HepG2 (cell line): Measurements from ENCODE around the gene TADA3. TPM values are rescaled to one million over a fixed set of nuclear protein-coding genes. Genes with fewer than 3 reads are reported as not detected.

Source experiments
- CREM ChIP-seq, 2 experiments: sonication (generic) in 1 of 2; formaldehyde crosslinking in 1 of 2; IDR thresholded peaks; 2 replicates each; pipeline versions ENCODE4 v1.4.0 to v1.6.1; 2016 to 2020; ENCODE audit warnings: antibody characterized with exemption in 1 of 2, mild to moderate bottlenecking in 1 of 2, missing genetic modification reagents in 1 of 2
- DR1 ChIP-seq: sonication (generic); formaldehyde crosslinking; IDR thresholded peaks from 2 replicates; pipeline ENCODE4 v1.8.0; 2021; ENCODE audit warnings: mild to moderate bottlenecking, missing genetic modification reagents, inconsistent platforms
- FOXM1 ChIP-seq: sonication (generic); formaldehyde crosslinking; IDR thresholded peaks from 2 replicates; pipeline ENCODE4 v1.5.0; 2020; ENCODE audit warnings: missing genetic modification reagents
- HNRNPH1 ChIP-seq: fragments of 200-400 bp; formaldehyde crosslinking; optimal IDR thresholded peaks from 2 replicates; pipeline ENCODE3; 2017; ENCODE audit warnings: mild to moderate bottlenecking, low read depth, low read length
- HOXA5 ChIP-seq: sonication (generic); formaldehyde crosslinking; IDR thresholded peaks from 2 replicates; pipeline ENCODE4 v1.4.0; 2020; ENCODE audit warnings: missing genetic modification reagents
- KDM3A ChIP-seq: IDR thresholded peaks from 2 replicates; pipeline ENCODE4 v1.6.1; 2018; ENCODE audit warnings: low read depth, missing compliant biosample characterization
- LCORL ChIP-seq, 2 experiments: fragments of 450-650 bp in 1 of 2; sonication (generic) in 1 of 2; formaldehyde crosslinking in 1 of 2; IDR thresholded peaks; 2 replicates each; pipeline versions ENCODE4 v1.5.0 to v1.6.1; 2017 to 2020; ENCODE audit warnings: antibody characterized with exemption in 1 of 2, missing genetic modification reagents in 1 of 2
- MYPOP ChIP-seq: sonication (generic); formaldehyde crosslinking; IDR thresholded peaks from 2 replicates; pipeline ENCODE4 v1.8.1; 2023; ENCODE audit warnings: mild to moderate bottlenecking, moderate library complexity, missing genetic modification reagents
- SIN3A ChIP-seq: IDR thresholded peaks from 2 replicates; pipeline ENCODE4 v1.6.1; 2011; ENCODE audit warnings: low read depth, mild to moderate bottlenecking, control low read depth, low read length, borderline replicate concordance
- SOX5 ChIP-seq: IDR thresholded peaks from 2 replicates; pipeline ENCODE4 v1.6.1; 2016; ENCODE audit warnings: borderline replicate concordance
- ZNF124 ChIP-seq: sonication (generic); formaldehyde crosslinking; IDR thresholded peaks from 2 replicates; pipeline ENCODE4 v1.4.0; 2020; ENCODE audit warnings: missing genetic modification reagents
- ZNF230 ChIP-seq: sonication (generic); formaldehyde crosslinking; IDR thresholded peaks from 2 replicates; pipeline ENCODE4 v1.4.0; 2020; ENCODE audit warnings: mild to moderate bottlenecking, missing genetic modification reagents
- ZNF333 ChIP-seq: sonication (generic); formaldehyde crosslinking; IDR thresholded peaks from 2 replicates; pipeline ENCODE4 v1.4.0; 2020; ENCODE audit warnings: mild to moderate bottlenecking, missing genetic modification reagents, borderline replicate concordance
- ZNF414 ChIP-seq: sonication (generic); formaldehyde crosslinking; IDR thresholded peaks from 2 replicates; pipeline ENCODE4 v1.5.0; 2020; ENCODE audit warnings: missing genetic modification reagents
- ZNF639 ChIP-seq: conservative IDR thresholded peaks from 2 replicates; pipeline ENCODE4 v1.6.1; 2018; ENCODE audit warnings: missing genetic modification reagents
- ZXDC ChIP-seq: sonication (generic); formaldehyde crosslinking; IDR thresholded peaks from 2 replicates; pipeline ENCODE4 v1.5.0; 2020; ENCODE audit warnings: mild to moderate bottlenecking, missing genetic modification reagents
- polyA plus RNA-seq, 8 experiments: library from polyadenylated mRNA; depleted of rRNA in 3 of 8; stranded (reverse) in 7 of 8; unstranded in 1 of 8; fragments of >200 nt; fragmentation: Illumina TruSeq in 4 of 8; extraction: Trizol in 4 of 8; gene quantifications; 2 replicates each; pipeline versions ENCODE4 v1.2.1 to v1.2.3, GENCODE V29; 2011 to 2016; ENCODE audit warnings: low read depth in 4 of 8, missing spikeins in 1 of 8, mixed read lengths in 1 of 8; ENCODE audit not compliant: insufficient read depth in 1 of 8
- total RNA-seq, 5 experiments: library from RNA; depleted of rRNA; stranded (reverse); fragments of >200 nt; fragmentation: Illumina TruSeq; extraction: Trizol; gene quantifications; 2 replicates each; pipeline ENCODE4 v1.2.3, GENCODE V29; 2016; ENCODE audit warnings: low read depth in 1 of 5
- TF ChIP-seq, protein P1 (sequence below): sonication (generic); formaldehyde crosslinking; IDR thresholded peaks from 2 replicates; pipeline ENCODE4 v1.4.0; 2020; ENCODE audit warnings: missing genetic modification reagents; ENCODE audit errors: not compliant biosample characterization
- TF ChIP-seq, protein P2 (sequence below): fragments of 450-650 bp; IDR thresholded peaks from 2 replicates; pipeline ENCODE4 v1.6.1; 2017; ENCODE audit warnings: mild to moderate bottlenecking

Gene TADA3
- total and polyA plus RNA-seq, 2 of the 13 experiments (the other 11 are each of a cell fraction or from before 2014, with no cell fraction given) = 32.1 to 37.1 TPM

DNA sequence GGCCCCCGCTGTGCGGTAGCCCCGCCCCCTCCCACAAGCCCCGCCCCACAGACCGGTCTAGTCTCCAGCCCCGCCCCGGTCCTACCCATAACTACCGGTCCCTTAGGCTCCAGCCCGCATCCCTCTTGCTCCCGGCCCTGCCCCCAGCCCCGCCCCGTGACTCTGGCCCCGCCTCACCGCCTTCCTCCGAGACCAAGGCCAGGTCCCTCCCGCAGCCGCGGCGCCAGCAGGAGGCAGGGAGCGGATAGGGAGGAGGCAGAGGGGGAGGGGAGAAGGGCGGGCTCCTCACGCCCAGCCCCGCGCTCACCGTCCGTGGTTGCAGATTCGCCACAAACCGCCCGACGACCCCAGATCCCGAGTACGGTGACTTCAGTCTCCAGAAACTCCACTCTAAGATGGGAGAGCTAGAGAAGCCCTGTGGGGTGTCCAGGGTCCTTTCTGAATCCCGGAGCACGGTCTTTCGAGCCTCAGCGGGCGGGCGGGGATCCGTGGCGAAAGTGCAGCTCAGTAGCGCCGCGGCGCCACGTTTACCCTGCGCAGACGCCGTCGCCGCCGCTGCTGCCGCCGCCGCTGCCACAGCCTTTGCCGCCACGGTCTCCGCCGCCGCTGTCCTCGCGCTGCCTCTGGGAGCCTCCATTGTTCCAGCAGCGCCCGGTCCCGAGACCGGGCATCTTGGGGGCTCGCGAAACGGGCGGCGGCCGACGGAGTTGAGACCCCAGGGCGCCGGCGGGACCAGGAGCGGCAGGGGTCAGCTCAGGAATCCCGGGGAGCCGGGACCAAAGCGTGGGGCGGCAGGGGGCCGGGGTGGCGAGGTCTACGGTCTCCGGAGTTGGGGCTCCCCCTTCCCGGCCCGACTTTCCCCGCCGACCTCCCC is 60.8 kb downstream of the TADA3 start, which contains the start of gene BRPF1 (continued):
- peak; percentile 88 for TF ChIP-seq MYPOP (CRISPR knock-in tag)
- 0 out of 2 replicates have a peak, but pooled peaks have one; percentile 48 for TF ChIP-seq ZNF124 (CRISPR knock-in tag)
- TF ChIP-seq KDM3A (CRISPR knock-in tag) = peak; percentile 68; the same call in 1 of the 2 replicates
- TF ChIP-seq DR1 = peak; percentile 32
- no peak for TF ChIP-seq FOXM1 (CRISPR knock-in tag)
- peak; percentile 76 for TF ChIP-seq ZNF414 (CRISPR knock-in tag)
- TF ChIP-seq SIN3A = no peak
- 0 out of 2 replicates have a peak, but pooled peaks have one; percentile 45 for TF ChIP-seq ZNF639 (CRISPR knock-in tag)
- TF ChIP-seq CREM (IDR thresholded peaks at IDR 0.05) = peak; percentile 64
- TF ChIP-seq CREM (CRISPR knock-in tag; IDR thresholded peaks at IDR 0.05) = no peak; the same call in 1 of the 2 replicates
- TF ChIP-seq HNRNPH1 = no peak
- TF ChIP-seq, protein P1, sequence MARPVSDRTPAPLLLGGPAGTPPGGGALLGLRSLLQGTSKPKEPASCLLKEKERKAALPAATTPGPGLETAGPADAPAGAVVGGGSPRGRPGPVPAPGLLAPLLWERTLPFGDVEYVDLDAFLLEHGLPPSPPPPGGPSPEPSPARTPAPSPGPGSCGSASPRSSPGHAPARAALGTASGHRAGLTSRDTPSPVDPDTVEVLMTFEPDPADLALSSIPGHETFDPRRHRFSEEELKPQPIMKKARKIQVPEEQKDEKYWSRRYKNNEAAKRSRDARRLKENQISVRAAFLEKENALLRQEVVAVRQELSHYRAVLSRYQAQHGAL (CRISPR knock-in tag) = peak; percentile 36
- TF ChIP-seq, protein P2, sequence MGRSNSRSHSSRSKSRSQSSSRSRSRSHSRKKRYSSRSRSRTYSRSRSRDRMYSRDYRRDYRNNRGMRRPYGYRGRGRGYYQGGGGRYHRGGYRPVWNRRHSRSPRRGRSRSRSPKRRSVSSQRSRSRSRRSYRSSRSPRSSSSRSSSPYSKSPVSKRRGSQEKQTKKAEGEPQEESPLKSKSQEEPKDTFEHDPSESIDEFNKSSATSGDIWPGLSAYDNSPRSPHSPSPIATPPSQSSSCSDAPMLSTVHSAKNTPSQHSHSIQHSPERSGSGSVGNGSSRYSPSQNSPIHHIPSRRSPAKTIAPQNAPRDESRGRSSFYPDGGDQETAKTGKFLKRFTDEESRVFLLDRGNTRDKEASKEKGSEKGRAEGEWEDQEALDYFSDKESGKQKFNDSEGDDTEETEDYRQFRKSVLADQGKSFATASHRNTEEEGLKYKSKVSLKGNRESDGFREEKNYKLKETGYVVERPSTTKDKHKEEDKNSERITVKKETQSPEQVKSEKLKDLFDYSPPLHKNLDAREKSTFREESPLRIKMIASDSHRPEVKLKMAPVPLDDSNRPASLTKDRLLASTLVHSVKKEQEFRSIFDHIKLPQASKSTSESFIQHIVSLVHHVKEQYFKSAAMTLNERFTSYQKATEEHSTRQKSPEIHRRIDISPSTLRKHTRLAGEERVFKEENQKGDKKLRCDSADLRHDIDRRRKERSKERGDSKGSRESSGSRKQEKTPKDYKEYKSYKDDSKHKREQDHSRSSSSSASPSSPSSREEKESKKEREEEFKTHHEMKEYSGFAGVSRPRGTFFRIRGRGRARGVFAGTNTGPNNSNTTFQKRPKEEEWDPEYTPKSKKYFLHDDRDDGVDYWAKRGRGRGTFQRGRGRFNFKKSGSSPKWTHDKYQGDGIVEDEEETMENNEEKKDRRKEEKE = no peak
- TF ChIP-seq SOX5 = 0 out of 2 replicates have a peak, but pooled peaks have one; percentile 39
- no peak for TF ChIP-seq LCORL (IDR thresholded peaks at IDR 0.05)
- TF ChIP-seq LCORL (CRISPR knock-in tag; IDR thresholded peaks at IDR 0.05) = peak; percentile 55; the same call in 1 of the 2 replicates
- no peak for TF ChIP-seq ZXDC (CRISPR knock-in tag)
- 0 out of 2 replicates have a peak, but pooled peaks have one; percentile 62 for TF ChIP-seq ZNF333 (CRISPR knock-in tag)
- TF ChIP-seq ZNF230 (CRISPR knock-in tag) = peak; percentile 48; the same call in 1 of the 2 replicates
- 0 out of 2 replicates have a peak, but pooled peaks have one; percentile 27 for TF ChIP-seq HOXA5 (CRISPR knock-in tag)
